Right lobe of liver (tissue), 4 donors: ENCODE measurements around the gene COX10.

Source experiments
- POLR2A ChIP-seq: fragments of 450-650 bp; IDR thresholded peaks from one replicate; pipeline ENCODE4 v1.6.1; 2017; ENCODE audit warnings: antibody characterized with exemption, mild to moderate bottlenecking
- TF ChIP-seq, protein P1 (sequence below), 4 donors: fragments of 200-600 bp in 3 of 4; fragments of 450-650 bp in 1 of 4; IDR thresholded peaks; one replicate each; pipeline versions ENCODE4 v1.5.1 to v1.8.0; 2016 to 2022; ENCODE audit warnings: antibody characterized with exemption in 4 of 4, mild to moderate bottlenecking in 2 of 4
- donor health status: DM: no; HTN: no; CAD: no.
- donor health status: DM: no; HTN: no; CAD: no.
- donor health status: DM: no; HTN: yes; CAD: no.

DNA sequence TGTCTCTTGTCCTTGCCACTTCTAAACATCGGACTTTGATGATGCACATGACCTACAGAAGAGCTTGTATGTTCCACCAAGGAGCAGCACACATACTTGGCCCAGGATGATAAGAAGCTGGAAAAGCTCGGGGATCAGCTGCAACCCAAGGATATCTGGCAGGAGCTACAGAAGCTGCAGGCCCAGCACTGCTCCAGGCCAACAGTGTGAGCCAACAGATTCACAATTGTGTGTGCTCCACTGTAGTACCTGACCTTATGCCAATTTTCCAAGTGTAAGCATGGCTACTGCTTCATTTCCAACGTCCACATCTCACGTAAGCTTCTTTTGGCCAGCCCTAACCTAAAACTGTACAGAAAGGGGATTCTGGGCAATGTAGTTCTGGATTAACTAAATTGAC is 83.4 kb downstream of the COX10 start:
- TF ChIP-seq, protein P1, sequence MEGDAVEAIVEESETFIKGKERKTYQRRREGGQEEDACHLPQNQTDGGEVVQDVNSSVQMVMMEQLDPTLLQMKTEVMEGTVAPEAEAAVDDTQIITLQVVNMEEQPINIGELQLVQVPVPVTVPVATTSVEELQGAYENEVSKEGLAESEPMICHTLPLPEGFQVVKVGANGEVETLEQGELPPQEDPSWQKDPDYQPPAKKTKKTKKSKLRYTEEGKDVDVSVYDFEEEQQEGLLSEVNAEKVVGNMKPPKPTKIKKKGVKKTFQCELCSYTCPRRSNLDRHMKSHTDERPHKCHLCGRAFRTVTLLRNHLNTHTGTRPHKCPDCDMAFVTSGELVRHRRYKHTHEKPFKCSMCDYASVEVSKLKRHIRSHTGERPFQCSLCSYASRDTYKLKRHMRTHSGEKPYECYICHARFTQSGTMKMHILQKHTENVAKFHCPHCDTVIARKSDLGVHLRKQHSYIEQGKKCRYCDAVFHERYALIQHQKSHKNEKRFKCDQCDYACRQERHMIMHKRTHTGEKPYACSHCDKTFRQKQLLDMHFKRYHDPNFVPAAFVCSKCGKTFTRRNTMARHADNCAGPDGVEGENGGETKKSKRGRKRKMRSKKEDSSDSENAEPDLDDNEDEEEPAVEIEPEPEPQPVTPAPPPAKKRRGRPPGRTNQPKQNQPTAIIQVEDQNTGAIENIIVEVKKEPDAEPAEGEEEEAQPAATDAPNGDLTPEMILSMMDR (IDR thresholded peaks at IDR 0.05), result no peak
- TF ChIP-seq POLR2A, result no peak
